Right kidney (tissue), 1 donor: ENCODE data around the gene XK.
"Not testable (repeated sequence)": the region's sequence is repeated elsewhere in the genome, so short reads cannot be mapped to it uniquely, and the experiment has no call there.

Experiments
- DNase-seq: peaks from one replicate; pipeline ENCODE4 v3.0.0-alpha.2; 2016

XK gene

GRCh38 chrX:37755025-37755424 lies 69.4 kb downstream of the XK start:
- no peak for DNase-seq

DNA sequence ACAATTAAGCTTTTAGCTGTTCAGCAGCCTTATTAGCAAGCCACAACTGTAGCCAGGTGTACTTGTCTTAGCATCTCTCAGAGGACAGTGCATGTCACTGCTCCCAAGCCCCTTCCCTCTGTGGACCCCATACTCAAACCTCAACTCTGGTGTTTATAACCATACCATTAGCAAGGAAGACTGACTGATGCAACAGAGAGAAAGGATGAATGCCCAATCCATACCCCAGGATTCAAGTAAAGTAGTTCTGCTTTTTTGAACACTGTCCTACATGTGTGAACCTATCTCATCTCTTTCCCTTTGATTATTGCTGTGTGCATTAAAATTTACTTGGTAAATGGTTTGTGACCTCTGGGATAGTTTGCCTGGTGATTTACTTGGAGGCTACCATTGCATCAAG lies 71.5 kb downstream of the XK start:
- no peak for DNase-seq

GRCh38 chrX:37759351-37759750 lies 73.8 kb downstream of the XK start:
- no peak for DNase-seq

DNA sequence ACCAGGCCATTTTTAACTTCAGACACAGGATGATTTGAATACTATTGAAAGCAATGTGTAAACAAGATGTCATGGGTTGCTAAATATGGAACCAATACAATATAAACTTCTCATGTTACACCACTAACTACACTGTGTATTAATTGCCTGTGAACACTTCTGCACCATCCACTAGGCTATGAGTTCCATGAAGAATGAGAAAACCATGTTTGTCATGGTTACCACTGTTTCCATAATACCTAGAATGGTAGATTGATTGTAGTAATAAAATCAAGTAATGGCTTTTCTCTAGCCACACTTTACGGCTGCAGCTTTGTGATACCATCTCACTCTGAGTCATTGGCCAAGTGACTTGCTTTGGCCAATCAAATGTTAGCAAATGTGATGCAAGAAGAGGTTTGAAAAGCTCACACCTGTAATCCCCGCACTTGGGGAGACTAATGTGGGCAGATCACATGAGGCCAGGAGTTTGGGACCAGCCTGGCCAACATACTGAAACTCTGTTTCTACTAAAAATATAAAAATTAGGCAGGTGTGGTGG lies 74.4 kb downstream of the XK start:
- no peak for DNase-seq

GRCh38 chrX:37763400-37763799 lies 77.8 kb downstream of the XK start:
- DNase-seq = no peak

- no peak for DNase-seq
Measured at GRCh38 chrX:37765507-37765906, 79.9 kb downstream of the XK start.

DNA sequence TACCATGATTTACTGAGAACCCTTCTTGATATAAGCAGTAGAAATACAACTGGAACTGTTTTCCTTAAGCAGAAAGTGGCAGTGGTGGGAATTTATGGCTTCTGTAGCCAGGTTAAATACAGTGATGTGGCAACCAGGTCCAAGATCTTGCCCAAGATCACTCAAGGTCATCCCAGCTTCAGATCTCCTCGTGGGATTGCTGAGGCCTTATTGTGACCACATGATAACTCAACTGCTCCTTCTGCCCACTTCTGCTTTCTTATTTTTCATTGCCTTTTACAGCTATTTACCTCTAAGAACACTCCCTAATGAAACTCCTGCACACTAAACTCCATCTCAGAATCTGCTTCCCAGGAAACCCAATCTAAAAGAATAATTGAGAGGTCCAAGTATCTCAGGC lies 81.8 kb downstream of the XK start:
- DNase-seq = no peak

DNA sequence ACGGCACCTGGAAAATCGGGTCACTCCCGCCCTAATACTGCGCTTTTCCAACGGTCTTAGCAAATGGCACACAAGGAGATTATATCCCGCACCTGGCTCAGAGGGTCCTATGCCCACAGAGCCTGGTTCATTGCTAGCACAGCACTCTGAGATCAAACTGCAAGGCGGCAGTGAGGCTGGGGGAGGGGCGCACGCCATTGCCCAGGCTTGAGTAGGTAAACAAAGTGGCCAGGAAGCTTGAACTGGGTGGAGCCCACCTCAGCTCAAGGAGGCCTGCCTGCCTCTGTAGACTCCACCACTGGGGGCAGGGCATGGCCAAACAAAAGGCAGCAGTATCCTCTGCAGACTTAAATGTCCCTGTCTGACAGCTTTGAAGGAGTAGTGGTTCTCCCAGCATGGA lies 83.3 kb downstream of the XK start:
- not testable (repeated sequence) for DNase-seq

GRCh38 chrX:37776283-37776986 lies 90.8 kb downstream of the XK start:
- DNase-seq = no peak

- no peak for DNase-seq
Measured at GRCh38 chrX:37776987-37777325, 91.4 kb downstream of the XK start.

- DNase-seq = no peak
Measured at GRCh38 chrX:37779857-37780256, 94.3 kb downstream of the XK start, which contains the start of gene CYBB. Gene CYBB (plus strand): TSS chrX:37780059. CDS start chrX:37780078, 19 bp downstream.

DNA sequence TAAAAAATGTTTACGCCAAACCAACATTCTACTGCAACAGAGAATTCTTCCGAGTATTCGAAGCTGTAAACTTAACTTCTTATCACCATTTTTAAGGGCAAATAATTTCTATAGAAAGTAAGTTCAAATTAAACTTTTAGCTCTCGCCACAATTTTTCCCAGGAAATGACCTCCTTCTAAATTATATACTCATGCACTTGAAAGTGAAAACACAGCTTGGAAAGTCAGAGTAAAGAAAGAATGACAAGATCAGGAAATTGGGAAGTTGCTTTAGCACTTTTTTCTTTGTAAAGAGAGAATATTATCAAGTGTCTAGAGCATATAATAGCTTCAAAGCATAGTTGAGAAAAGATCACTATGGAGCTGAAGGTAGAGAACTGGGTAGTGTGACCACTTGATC lies 95.5 kb downstream of the XK start:
- no peak for DNase-seq
